ENCODE results near the gene THADA.
"Not testable (repeated sequence)": the region's sequence is repeated elsewhere in the genome, so short reads cannot be mapped to it uniquely, and the experiment has no call there.

THADA gene, protein sequence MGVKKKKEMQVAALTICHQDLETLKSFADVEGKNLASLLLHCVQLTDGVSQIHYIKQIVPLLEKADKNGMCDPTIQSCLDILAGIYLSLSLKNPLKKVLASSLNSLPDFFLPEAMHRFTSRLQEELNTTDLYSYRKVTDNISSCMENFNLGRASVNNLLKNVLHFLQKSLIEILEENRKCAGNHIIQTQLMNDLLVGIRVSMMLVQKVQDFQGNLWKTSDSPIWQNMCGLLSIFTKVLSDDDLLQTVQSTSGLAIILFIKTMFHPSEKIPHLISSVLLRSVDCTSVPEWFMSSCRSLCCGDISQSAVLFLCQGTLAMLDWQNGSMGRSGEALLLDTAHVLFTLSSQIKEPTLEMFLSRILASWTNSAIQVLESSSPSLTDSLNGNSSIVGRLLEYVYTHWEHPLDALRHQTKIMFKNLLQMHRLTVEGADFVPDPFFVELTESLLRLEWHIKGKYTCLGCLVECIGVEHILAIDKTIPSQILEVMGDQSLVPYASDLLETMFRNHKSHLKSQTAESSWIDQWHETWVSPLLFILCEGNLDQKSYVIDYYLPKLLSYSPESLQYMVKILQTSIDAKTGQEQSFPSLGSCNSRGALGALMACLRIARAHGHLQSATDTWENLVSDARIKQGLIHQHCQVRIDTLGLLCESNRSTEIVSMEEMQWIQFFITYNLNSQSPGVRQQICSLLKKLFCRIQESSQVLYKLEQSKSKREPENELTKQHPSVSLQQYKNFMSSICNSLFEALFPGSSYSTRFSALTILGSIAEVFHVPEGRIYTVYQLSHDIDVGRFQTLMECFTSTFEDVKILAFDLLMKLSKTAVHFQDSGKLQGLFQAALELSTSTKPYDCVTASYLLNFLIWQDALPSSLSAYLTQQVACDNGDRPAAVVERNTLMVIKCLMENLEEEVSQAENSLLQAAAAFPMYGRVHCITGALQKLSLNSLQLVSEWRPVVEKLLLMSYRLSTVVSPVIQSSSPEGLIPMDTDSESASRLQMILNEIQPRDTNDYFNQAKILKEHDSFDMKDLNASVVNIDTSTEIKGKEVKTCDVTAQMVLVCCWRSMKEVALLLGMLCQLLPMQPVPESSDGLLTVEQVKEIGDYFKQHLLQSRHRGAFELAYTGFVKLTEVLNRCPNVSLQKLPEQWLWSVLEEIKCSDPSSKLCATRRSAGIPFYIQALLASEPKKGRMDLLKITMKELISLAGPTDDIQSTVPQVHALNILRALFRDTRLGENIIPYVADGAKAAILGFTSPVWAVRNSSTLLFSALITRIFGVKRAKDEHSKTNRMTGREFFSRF (N-terminal part only)

GRCh38 chr2:43595603-43596412 is at the start of gene THADA:
Gene THADA, minus strand, starts transcription at chr2:43596038. Its CDS starts 3,646 bp downstream, at chr2:43592392.
- peak; percentile 100 for DNase-seq (ENCODE audit: low read depth)
- peak within 1 kb of the TSS; percentile 99 for H3K4me3 ChIP-seq (ENCODE audit: control insufficient read depth, low read depth, low read length)
- TF ChIP-seq, protein P1, sequence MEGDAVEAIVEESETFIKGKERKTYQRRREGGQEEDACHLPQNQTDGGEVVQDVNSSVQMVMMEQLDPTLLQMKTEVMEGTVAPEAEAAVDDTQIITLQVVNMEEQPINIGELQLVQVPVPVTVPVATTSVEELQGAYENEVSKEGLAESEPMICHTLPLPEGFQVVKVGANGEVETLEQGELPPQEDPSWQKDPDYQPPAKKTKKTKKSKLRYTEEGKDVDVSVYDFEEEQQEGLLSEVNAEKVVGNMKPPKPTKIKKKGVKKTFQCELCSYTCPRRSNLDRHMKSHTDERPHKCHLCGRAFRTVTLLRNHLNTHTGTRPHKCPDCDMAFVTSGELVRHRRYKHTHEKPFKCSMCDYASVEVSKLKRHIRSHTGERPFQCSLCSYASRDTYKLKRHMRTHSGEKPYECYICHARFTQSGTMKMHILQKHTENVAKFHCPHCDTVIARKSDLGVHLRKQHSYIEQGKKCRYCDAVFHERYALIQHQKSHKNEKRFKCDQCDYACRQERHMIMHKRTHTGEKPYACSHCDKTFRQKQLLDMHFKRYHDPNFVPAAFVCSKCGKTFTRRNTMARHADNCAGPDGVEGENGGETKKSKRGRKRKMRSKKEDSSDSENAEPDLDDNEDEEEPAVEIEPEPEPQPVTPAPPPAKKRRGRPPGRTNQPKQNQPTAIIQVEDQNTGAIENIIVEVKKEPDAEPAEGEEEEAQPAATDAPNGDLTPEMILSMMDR (conservative IDR thresholded peaks at IDR 0.05; ENCODE audit: control insufficient read depth, insufficient read depth, low read depth, low read length) = no peak

DNA sequence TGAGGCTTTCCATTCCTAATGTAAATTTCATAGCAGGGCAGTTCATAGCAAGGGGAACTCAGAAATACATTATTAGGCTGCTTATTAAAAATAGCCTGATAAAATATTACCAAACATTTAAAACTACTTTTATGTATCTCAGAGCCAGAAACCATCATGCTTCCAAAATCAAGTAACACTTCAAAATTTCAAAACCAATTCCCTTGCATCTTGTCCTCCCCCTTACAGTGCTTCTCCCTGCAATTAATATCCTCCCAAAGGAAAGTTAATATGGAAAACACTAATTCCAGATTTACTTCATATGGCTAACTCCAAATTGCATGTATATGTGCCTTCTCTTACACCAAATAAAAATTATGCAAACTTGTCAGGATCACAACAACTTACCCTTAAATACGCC is 47.8 kb upstream of the THADA start:
- TF ChIP-seq, protein P1 (conservative IDR thresholded peaks at IDR 0.05; ENCODE audit: control insufficient read depth, insufficient read depth, low read depth, low read length) = no peak
- H3K4me3 ChIP-seq (ENCODE audit: control insufficient read depth, low read depth, low read length) = no peak overlapping the region
- no peak for DNase-seq (ENCODE audit: low read depth)

DNA sequence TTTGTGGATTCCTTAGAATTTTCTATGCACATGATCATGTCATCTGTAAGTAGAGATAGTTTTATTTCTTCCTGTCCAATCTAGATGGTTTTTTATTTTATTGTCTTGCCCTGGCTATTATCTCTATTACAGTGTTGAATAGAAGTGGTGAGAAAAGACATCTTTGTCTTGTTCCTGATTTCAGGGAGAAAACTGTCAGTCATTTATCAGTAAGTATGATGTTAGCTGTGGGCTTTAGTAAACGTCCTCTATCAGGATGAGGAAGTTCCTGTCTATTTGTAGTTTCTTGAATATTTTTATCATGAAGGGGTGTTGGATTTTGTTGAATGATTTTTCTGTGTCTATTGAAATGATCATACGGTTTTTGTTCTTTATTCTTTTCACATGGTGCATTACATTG is 46.5 kb upstream of the THADA start:
- H3K4me3 ChIP-seq (ENCODE audit: control insufficient read depth, low read depth, low read length) = no peak overlapping the region
- TF ChIP-seq, protein P1 (conservative IDR thresholded peaks at IDR 0.05; ENCODE audit: control insufficient read depth, insufficient read depth, low read depth, low read length) = no peak
- DNase-seq (ENCODE audit: low read depth) = no peak

DNA sequence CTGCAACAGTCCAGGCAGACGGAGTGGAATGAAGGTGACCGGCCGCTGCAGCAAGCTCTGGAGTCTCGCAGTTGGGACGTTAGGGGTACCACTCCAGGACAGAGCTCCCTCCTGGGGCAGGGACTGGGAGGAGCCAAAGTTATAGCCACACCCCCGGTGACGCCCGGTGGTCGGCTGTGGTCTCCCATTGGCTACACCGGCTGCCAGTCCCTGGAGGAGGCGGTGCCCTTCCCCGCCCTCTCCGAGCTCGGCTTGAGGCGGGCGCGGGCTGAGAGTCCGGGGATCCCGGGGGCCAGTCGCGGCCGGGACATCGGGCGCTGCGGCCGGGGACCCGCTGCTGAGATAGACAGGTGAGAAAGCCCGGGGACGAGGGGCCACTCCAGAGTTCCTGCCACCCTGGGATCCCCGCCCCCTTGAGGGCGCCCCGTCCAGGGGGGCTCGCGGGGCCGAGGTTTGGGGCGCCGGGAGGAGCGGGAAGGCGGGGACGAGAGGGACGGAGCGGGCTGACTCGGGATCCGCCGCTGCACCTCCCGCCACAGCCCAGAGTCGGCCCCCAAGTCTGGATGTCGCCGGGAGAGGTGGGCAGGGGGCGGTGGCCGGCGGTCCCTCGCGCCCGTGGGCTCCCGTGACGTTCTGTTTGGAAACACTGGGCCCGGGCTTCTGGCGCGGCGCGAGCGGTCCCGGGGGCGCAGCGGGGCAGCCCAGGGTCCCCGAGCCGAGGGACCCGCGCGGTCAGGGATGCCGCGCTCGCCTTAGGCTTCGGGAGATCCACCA is 41.4 kb upstream of the THADA start, which contains the start of gene PLEKHH2:
Gene PLEKHH2, plus strand, starts transcription at position 231 of the 774 bp plus-strand sequence. CDS start 7,414 bp downstream, outside the sequence.
- TF ChIP-seq, protein P1 (conservative IDR thresholded peaks at IDR 0.05; ENCODE audit: control insufficient read depth, insufficient read depth, low read depth, low read length) = no peak
- H3K4me3 ChIP-seq (ENCODE audit: control insufficient read depth, low read depth, low read length) = peak within 1 kb of the TSS; percentile 66
- DNase-seq (ENCODE audit: low read depth) = peak; percentile 84

DNA sequence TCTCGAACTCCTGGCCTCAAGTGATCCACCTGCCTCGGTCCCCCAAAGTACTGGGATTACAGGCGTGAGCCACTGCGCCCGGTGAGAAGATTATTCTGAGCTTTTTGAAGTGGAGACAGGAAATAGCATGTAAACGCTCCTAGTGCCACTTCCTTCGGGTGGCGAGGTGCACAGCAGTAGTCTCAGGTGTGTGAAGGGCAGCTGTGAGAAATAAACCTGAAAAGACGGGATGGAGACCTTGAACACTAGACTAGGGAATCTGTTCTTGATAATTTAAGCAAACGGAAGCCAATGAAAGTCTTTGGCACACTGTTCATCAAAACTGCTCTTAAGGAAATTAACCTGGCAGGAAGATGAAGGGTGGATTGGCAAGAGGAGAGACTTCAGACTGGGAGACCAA is 40.8 kb upstream of the THADA start:
- H3K4me3 ChIP-seq (ENCODE audit: control insufficient read depth, low read depth, low read length) = peak overlapping the region; percentile 66
- TF ChIP-seq, protein P1 (conservative IDR thresholded peaks at IDR 0.05; ENCODE audit: control insufficient read depth, insufficient read depth, low read depth, low read length) = no peak
- no peak for DNase-seq (ENCODE audit: low read depth)

- DNase-seq (ENCODE audit: low read depth); H3K4me3 ChIP-seq (ENCODE audit: control insufficient read depth, low read depth, low read length): not testable (repeated sequence)
These were observed 40.3 kb upstream of the THADA start for GRCh38 chr2:43636153-43636552.

Data from fibroblast of mammary gland (primary cell).